HEK293T (cell line): ENCODE data around the gene RABGAP1L.

Source experiments
- ARNT ChIP-seq: fragments of 450-650 bp; IDR thresholded peaks from 2 replicates; pipeline ENCODE4 v1.6.1; 2017; ENCODE audit warnings: mild to moderate bottlenecking
- FOXM1 ChIP-seq: fragments of 450-650 bp; IDR thresholded peaks from 2 replicates; pipeline ENCODE4 v1.6.1; 2017; ENCODE audit warnings: mild to moderate bottlenecking, borderline replicate concordance
- HDGF ChIP-seq: fragments of 450-650 bp; IDR thresholded peaks from 2 replicates; pipeline ENCODE4 v1.6.1; 2017; ENCODE audit warnings: antibody characterized with exemption, borderline replicate concordance
- SUZ12 ChIP-seq: fragments of 450-650 bp; IDR thresholded peaks from 2 replicates; pipeline ENCODE4 v1.6.1; 2016; ENCODE audit warnings: mild to moderate bottlenecking
- TARDBP ChIP-seq: fragments of 450-650 bp; IDR thresholded peaks from 2 replicates; pipeline ENCODE4 v1.6.1; 2016
- ZNF384 ChIP-seq: fragments of 450-650 bp; IDR thresholded peaks from 2 replicates; pipeline ENCODE4 v1.6.1; 2016

GRCh38 chr1:174975764-174976163 lies 816.4 kb downstream of the RABGAP1L start:
- TF ChIP-seq ZNF384 (no peak), SUZ12 (no peak), FOXM1 (no peak), TARDBP (no peak), ARNT (no peak), HDGF (no peak)
